ENCODE results near the gene ZNF668.

GRCh38 chr16:31064882-31065461, 9.1 kb downstream of the ZNF668 start:
- TF ChIP-seq, protein P1, sequence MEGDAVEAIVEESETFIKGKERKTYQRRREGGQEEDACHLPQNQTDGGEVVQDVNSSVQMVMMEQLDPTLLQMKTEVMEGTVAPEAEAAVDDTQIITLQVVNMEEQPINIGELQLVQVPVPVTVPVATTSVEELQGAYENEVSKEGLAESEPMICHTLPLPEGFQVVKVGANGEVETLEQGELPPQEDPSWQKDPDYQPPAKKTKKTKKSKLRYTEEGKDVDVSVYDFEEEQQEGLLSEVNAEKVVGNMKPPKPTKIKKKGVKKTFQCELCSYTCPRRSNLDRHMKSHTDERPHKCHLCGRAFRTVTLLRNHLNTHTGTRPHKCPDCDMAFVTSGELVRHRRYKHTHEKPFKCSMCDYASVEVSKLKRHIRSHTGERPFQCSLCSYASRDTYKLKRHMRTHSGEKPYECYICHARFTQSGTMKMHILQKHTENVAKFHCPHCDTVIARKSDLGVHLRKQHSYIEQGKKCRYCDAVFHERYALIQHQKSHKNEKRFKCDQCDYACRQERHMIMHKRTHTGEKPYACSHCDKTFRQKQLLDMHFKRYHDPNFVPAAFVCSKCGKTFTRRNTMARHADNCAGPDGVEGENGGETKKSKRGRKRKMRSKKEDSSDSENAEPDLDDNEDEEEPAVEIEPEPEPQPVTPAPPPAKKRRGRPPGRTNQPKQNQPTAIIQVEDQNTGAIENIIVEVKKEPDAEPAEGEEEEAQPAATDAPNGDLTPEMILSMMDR (IDR thresholded peaks at IDR 0.05 in 2 of 3, conservative IDR thresholded peaks at IDR 0.05 in 1 of 3; ENCODE audit: borderline replicate concordance in 1 of 3, insufficient read depth in 1 of 3, low read depth in 2 of 3, low read length in 2 of 3) = no peak
- TF ChIP-seq RAD21 (IDR thresholded peaks at IDR 0.05; ENCODE audit: low read depth) = no peak
- no peak for TF ChIP-seq EGR1 (IDR thresholded peaks at IDR 0.05; ENCODE audit: low read depth)
- no peak for TF ChIP-seq EZH2phosphoT487 (IDR thresholded peaks at IDR 0.05; ENCODE audit: borderline replicate concordance)
- no peak for TF ChIP-seq POLR2AphosphoS5 (IDR thresholded peaks at IDR 0.05; ENCODE audit: low read depth, low read length)
- TF ChIP-seq CEBPB (IDR thresholded peaks at IDR 0.05; ENCODE audit: low read depth) = no peak
- no peak for TF ChIP-seq ZFX (IDR thresholded peaks at IDR 0.05)
- TF ChIP-seq ATF3 (IDR thresholded peaks at IDR 0.05) = no peak
- no peak for TF ChIP-seq SIN3A (IDR thresholded peaks at IDR 0.05; ENCODE audit: low read depth)
- TF ChIP-seq ZBTB33 (IDR thresholded peaks at IDR 0.05; ENCODE audit: extremely low read depth, insufficient replicate concordance, low read length) = no peak
- no peak for TF ChIP-seq ZNF274 (IDR thresholded peaks at IDR 0.05; ENCODE audit: low read depth, low read length)
- TF ChIP-seq SRF (IDR thresholded peaks at IDR 0.05; ENCODE audit: low read depth) = no peak
